ENCODE measurements around the gene RBM15B.

The RBM15B gene

DNA sequence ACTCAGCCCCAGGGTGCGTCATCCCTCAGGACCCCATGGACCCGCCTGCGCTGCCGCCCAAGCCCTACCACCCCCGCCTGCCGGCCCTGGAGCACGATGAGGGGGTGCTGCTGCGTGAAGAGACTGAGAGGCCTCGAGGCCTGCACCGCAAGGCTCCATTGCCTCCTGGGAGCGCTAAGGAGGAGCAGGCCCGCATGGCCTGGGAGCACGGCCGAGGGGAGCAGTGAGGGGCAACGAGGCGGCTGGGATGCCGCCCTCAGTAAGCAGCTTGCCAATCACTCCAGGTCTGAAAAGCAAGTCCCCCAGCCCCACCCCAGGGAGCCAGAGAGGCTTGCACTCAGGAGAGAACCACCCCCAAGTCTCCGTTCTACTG is 9.8 kb upstream of the RBM15B start:
- H3K27me3 ChIP-seq (ENCODE audit: insufficient read depth, poor library complexity, severe bottlenecking): no peaks in the 10 kb centered on the region
- no peak overlapping the region for H3K27ac ChIP-seq (ENCODE audit: poor library complexity, severe bottlenecking)
- no peak overlapping the region for H3K4me3 ChIP-seq (ENCODE audit: severe bottlenecking)
- H3K36me3 ChIP-seq (ENCODE audit: low read depth): peaks cover 15% of the 10 kb centered on the region
- TF ChIP-seq, protein P1, sequence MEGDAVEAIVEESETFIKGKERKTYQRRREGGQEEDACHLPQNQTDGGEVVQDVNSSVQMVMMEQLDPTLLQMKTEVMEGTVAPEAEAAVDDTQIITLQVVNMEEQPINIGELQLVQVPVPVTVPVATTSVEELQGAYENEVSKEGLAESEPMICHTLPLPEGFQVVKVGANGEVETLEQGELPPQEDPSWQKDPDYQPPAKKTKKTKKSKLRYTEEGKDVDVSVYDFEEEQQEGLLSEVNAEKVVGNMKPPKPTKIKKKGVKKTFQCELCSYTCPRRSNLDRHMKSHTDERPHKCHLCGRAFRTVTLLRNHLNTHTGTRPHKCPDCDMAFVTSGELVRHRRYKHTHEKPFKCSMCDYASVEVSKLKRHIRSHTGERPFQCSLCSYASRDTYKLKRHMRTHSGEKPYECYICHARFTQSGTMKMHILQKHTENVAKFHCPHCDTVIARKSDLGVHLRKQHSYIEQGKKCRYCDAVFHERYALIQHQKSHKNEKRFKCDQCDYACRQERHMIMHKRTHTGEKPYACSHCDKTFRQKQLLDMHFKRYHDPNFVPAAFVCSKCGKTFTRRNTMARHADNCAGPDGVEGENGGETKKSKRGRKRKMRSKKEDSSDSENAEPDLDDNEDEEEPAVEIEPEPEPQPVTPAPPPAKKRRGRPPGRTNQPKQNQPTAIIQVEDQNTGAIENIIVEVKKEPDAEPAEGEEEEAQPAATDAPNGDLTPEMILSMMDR (IDR thresholded peaks at IDR 0.05; ENCODE audit: poor library complexity, severe bottlenecking): no peak
- ATAC-seq (ENCODE audit: low read depth) (no peak), DNase-seq (ENCODE audit: low spot score) (peak; percentile 54)
- no peaks in the 10 kb centered on the region for H3K9me3 ChIP-seq (ENCODE audit: severe bottlenecking)
- peaks cover 3% of the 10 kb centered on the region for H3K4me1 ChIP-seq (ENCODE audit: insufficient read depth, poor library complexity, severe bottlenecking)

DNA sequence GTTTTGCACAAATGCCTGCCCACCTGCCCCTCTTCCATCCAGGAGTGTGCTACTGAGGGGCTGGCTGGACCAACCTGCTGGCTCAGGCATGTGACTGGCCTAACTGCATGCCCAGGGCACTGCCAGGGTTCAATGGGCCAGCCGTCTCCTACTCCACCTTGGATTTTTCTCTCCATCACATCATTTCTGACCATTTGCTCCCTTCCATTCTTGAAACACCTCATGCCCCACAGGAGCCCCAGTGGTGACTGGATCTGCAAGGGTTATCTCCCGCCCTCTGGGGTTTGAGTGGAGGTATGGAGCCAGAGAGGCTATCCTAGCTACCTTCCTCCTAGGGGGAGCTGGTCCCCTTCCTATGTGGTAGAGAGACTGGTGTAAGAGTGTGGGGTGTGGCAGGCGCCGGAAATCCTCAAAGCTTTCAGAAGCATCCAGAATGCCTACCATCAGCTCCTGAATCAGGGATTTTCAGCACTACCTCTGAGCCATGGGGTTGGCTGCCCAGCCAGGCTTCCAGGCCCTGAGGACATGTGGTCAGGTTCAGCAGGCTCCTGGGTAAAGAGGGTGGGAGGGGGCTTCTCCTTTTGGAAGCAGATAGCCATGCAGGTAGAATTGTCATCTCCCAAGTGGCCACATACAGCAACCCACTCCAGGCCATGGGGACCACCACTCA is 8.9 kb upstream of the RBM15B start:
- Histone ChIP-seq H3K36me3 (ENCODE audit: low read depth) (peaks cover 24% of the 10 kb centered on the region), H3K4me3 (ENCODE audit: severe bottlenecking) (no peak overlapping the region), H3K27me3 (ENCODE audit: insufficient read depth, poor library complexity, severe bottlenecking) (no peaks in the 10 kb centered on the region), H3K9me3 (ENCODE audit: severe bottlenecking) (no peaks in the 10 kb centered on the region), H3K27ac (ENCODE audit: poor library complexity, severe bottlenecking) (no peak overlapping the region), H3K4me1 (ENCODE audit: insufficient read depth, poor library complexity, severe bottlenecking) (peaks cover 3% of the 10 kb centered on the region)
- peak; percentile 15 for DNase-seq (ENCODE audit: low spot score)
- no peak for ATAC-seq (ENCODE audit: low read depth)
- TF ChIP-seq, protein P1 (IDR thresholded peaks at IDR 0.05; ENCODE audit: poor library complexity, severe bottlenecking): no peak

DNA sequence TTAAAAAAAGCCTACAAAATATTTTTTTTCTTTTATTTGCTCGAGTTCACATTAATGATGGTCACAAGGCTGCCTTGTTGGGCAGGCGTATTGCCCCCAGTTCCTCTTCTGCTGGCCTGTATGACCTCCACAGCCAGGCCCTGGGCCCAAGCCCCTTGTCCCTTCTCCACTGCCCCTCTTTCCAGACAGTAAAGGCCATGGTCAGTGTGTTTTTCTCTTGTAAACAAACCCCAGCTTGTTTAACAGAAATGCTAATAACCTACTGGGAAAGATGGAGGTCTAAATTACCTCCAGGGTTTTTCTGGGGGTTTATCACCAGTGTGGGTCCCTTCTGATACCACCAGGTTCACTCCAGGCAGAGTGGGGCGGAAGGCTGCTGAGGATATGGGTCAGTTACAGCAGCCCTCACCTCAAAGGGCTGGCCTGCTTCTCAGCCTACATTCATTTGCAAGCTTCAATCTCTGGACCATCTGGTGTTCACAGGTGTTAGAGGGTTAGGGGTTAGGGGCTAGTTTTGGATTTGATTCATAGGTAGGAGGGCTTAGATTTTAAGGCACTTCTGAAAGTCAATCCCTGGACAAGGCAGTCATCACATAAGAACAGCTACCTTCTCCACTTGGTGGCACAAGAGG is 8.0 kb upstream of the RBM15B start:
- peaks cover 33% of the 10 kb centered on the region for H3K36me3 ChIP-seq (ENCODE audit: low read depth)
- H3K4me3 ChIP-seq (ENCODE audit: severe bottlenecking): no peak overlapping the region
- no peaks in the 10 kb centered on the region for H3K9me3 ChIP-seq (ENCODE audit: severe bottlenecking)
- TF ChIP-seq, protein P1 (IDR thresholded peaks at IDR 0.05; ENCODE audit: poor library complexity, severe bottlenecking): no peak
- H3K27me3 ChIP-seq (ENCODE audit: insufficient read depth, poor library complexity, severe bottlenecking): no peaks in the 10 kb centered on the region
- peaks cover 7% of the 10 kb centered on the region for H3K4me1 ChIP-seq (ENCODE audit: insufficient read depth, poor library complexity, severe bottlenecking)
- no peak for DNase-seq (ENCODE audit: low spot score)
- no peak overlapping the region for H3K27ac ChIP-seq (ENCODE audit: poor library complexity, severe bottlenecking)
- no peak for ATAC-seq (ENCODE audit: low read depth)

DNA sequence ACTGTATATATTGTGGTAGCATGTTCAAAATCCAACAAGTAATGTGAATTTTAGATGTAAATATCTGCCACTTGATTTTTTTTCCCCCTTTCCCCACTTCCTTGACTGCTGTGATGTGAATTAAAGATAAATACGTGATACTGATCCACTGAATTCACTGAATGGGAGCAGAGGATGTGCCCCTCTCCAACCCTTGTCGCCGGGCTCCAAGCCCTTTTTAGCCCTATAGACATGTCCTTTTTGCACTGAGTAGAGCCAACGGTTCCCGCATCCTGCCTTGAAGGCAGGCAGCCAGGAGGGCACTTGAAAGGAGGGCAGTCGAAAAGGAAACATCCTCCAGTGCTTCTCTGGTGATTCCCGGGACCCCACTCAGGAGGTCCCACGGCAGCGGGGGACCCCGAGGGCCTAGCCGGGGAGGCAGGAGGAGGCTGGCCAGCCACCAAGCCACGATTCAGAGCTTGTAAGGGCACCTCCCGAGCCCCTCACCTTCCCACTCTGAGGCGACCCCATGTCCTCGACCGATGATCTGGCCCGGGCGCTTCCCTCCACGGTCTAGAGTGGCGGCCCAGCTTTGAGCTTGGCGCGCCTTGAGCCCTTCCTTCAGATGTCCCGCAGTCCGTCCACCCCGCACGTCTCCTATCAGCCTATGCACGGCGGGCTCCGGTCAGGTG is 6.9 kb upstream of the RBM15B start:
- Histone ChIP-seq H3K27ac (ENCODE audit: poor library complexity, severe bottlenecking) (peak overlapping the region; percentile 64), H3K4me3 (ENCODE audit: severe bottlenecking) (peak overlapping the region; percentile 78), H3K36me3 (ENCODE audit: low read depth) (peaks cover 44% of the 10 kb centered on the region), H3K27me3 (ENCODE audit: insufficient read depth, poor library complexity, severe bottlenecking) (no peaks in the 10 kb centered on the region), H3K4me1 (ENCODE audit: insufficient read depth, poor library complexity, severe bottlenecking) (peaks cover 7% of the 10 kb centered on the region), H3K9me3 (ENCODE audit: severe bottlenecking) (no peaks in the 10 kb centered on the region)
- TF ChIP-seq, protein P1 (IDR thresholded peaks at IDR 0.05; ENCODE audit: poor library complexity, severe bottlenecking): no peak
- DNase-seq (ENCODE audit: low spot score) (no peak), ATAC-seq (ENCODE audit: low read depth) (peak; percentile 10; the same call in 1 of the 3 replicates)

Data from RWPE2 (cell line).